ENCODE results near the gene LCNL1.

GRCh38 chr9:136945333-136946227 lies 37.2 kb upstream of the LCNL1 start:
- no peak for TF ChIP-seq POLR2AphosphoS5 (IDR thresholded peaks at IDR 0.05)
- TF ChIP-seq CTCF (IDR thresholded peaks at IDR 0.05): no peak
- no peak for TF ChIP-seq EP300 (IDR thresholded peaks at IDR 0.05)

All from upper lobe of left lung (tissue), 4 donors.